Testis (tissue), 3 donors: Measurements from ENCODE around the gene MTRF1L. TPM values are rescaled to one million over a fixed set of nuclear protein-coding genes. Genes with fewer than 3 reads are reported as not detected.

Experiments
- DNase-seq: peaks from one replicate; pipeline ENCODE4 v3.0.0-alpha.2; 2019
- H3K27ac ChIP-seq, 2 donors: fragments of 200-600 bp; sonication (generic); one replicate each; pipeline ENCODE4 v1.5.1; 2019
- H3K27me3 ChIP-seq: fragments of 200-600 bp; sonication (generic); one replicate; pipeline ENCODE4 v1.5.1; 2019
- H3K36me3 ChIP-seq: fragments of 200-600 bp; sonication (generic); one replicate; pipeline ENCODE4 v1.5.1; 2017; ENCODE audit warnings: low read depth; ENCODE audit errors: missing control alignments
- H3K4me1 ChIP-seq: fragments of 200-600 bp; sonication (generic); one replicate; pipeline ENCODE4 v1.5.1; 2019
- H3K4me3 ChIP-seq, 2 donors: fragments of 200-600 bp; sonication (generic); one replicate each; pipeline ENCODE4 v1.5.1; 2017 to 2019
- H3K9me3 ChIP-seq: fragments of 200-600 bp; sonication (generic); one replicate; pipeline ENCODE4 v1.5.1; 2017
- POLR2A ChIP-seq: fragments of 450-650 bp; IDR thresholded peaks from one replicate; pipeline ENCODE4 v1.6.1; 2017; ENCODE audit warnings: antibody characterized with exemption, mild to moderate bottlenecking, moderate library complexity
- WGBS, 2 donors: methylation state at CpG; one replicate each; pipeline ENCODE4 v1.1.5; 2018; 5-methylcytosine and 5-hydroxymethylcytosine counted together
- intact Hi-C: fragments of 100-400 bp; cut with DNase I; formaldehyde crosslinking; loops from one replicate; pipeline ENCODE4 v1.15.1; 2023; ENCODE audit warnings: low total_unique reads
- polyA plus RNA-seq: library from polyadenylated mRNA; stranded (reverse); fragments of 350-450 nt; fragmentation: Illumina TruSeq; extraction: RNeasy Lipid Tissue Mini Kit (QIAGEN cat#74804); gene quantifications from one replicate; pipeline ENCODE4 v1.2.3, GENCODE V29; 2014; ENCODE audit warnings: low read depth, low replicate concordance; ENCODE audit not compliant: insufficient read depth
- total RNA-seq, 2 donors: library from RNA; depleted of rRNA; stranded (reverse); fragments of >200 nt; gene quantifications; one replicate each; pipeline ENCODE4 v1.2.3, GENCODE V29; 2016
- TF ChIP-seq, protein P1 (sequence below), 3 experiments: fragments of 450-650 bp in 2 of 3; fragments of 200-600 bp in 1 of 3; sonication (generic) in 1 of 3; IDR thresholded peaks; one replicate each; pipeline ENCODE4 v1.5.1; 2016 to 2019; ENCODE audit warnings: antibody characterized with exemption in 3 of 3, mild to moderate bottlenecking in 2 of 3, moderate library complexity in 1 of 3

The MTRF1L gene
- total and polyA plus RNA-seq, 3 donors from 2014 or later: 10.7 to 19.4 (median 18.4) TPM

DNA sequence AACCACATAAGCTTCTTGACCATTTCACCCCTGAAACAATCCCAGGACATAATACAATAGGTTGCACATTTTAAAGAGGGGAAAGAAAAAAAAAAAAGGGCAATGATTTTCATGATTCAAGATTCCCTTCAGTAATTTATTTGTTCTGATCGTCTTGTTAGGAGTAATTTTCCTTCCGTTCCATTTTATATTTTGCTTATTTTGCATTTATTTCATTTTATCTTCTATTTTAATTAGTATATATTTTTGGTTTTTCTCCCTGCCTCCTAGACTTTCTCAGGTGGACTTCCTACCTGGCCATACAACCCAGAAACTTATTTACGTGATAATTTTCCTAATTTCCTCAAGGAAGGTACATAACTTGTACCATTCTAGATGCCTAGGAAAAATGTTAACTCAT lies 52.3 kb downstream of the MTRF1L start:
- Histone ChIP-seq H3K36me3 (no peaks in the 10 kb centered on the region), H3K4me1 (no peaks in the 10 kb centered on the region), H3K27ac (no peak overlapping the region), H3K9me3 (no peaks in the 10 kb centered on the region), H3K4me3 (no peak overlapping the region), H3K27me3 (no peaks in the 10 kb centered on the region)
- TF ChIP-seq POLR2A: no peak
- TF ChIP-seq, protein P1, sequence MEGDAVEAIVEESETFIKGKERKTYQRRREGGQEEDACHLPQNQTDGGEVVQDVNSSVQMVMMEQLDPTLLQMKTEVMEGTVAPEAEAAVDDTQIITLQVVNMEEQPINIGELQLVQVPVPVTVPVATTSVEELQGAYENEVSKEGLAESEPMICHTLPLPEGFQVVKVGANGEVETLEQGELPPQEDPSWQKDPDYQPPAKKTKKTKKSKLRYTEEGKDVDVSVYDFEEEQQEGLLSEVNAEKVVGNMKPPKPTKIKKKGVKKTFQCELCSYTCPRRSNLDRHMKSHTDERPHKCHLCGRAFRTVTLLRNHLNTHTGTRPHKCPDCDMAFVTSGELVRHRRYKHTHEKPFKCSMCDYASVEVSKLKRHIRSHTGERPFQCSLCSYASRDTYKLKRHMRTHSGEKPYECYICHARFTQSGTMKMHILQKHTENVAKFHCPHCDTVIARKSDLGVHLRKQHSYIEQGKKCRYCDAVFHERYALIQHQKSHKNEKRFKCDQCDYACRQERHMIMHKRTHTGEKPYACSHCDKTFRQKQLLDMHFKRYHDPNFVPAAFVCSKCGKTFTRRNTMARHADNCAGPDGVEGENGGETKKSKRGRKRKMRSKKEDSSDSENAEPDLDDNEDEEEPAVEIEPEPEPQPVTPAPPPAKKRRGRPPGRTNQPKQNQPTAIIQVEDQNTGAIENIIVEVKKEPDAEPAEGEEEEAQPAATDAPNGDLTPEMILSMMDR (IDR thresholded peaks at IDR 0.05): no peak
- DNase-seq: no peak
- 83 to 96% methylated on average over 3 of the region's 3 CpGs for WGBS, 2 donors
- intact Hi-C loops: no loop called here

DNA sequence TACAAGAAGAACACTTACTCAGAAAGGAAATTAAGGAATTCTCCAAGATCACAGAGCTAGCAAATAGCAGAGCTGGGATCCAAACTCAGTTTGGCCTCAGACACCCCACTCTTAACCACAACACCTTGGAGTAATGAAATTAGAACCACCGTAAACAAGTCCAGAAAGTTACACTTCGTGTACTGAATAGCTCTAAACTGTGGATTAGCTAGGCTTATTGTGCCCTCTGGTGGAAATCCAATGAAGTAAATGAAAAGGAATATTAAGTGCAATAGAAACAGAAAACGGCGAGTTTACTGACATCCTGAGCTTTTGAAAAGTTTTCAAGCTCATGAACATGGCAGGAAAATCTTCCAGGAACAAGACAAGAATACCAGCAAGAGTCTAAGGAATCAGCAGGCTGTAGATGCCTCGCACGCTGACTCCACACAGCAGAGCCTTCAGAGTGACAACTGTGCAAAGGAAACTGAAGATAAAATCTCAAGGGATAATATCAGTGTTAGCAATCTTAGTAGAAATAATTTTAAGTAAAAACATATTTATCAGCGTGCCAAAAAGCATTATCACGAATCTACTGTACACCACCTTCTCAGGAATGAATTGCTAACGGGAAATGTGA lies 54.2 kb downstream of the MTRF1L start:
- Histone ChIP-seq H3K36me3 (no peaks in the 10 kb centered on the region), H3K27ac (no peak overlapping the region), H3K4me3 (no peak overlapping the region), H3K27me3 (no peaks in the 10 kb centered on the region), H3K9me3 (no peaks in the 10 kb centered on the region), H3K4me1 (no peaks in the 10 kb centered on the region)
- intact Hi-C loops: no loop called here
- no peak for DNase-seq
- 23% methylated on average over 9 of the region's 9 CpGs for WGBS, 2 donors
- TF ChIP-seq, protein P1 (IDR thresholded peaks at IDR 0.05): peak; percentile 21 to 50 (median 39)
- no peak for TF ChIP-seq POLR2A

DNA sequence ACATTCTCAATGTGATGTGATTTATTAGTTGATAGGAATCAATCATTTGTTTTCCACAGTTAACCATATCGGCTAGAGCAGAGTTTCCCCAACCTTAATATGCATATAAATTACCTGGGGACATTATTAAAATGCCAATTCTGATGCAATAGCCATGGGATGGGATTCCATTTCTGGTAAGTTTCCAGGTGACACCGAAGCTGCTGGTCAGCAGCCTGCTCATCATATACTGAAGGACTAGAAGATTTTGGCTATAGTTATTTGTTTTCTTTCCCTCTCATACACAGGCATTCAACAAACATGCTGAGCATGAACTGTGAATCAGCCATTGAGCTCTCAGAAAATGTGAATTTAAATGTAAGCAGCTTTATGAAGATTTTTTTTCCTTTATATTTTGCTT lies 55.5 kb downstream of the MTRF1L start:
- no peak overlapping the region for H3K4me3 ChIP-seq
- H3K9me3 ChIP-seq: no peaks in the 10 kb centered on the region
- DNase-seq: no peak
- H3K27ac ChIP-seq: no peak overlapping the region
- no peaks in the 10 kb centered on the region for H3K36me3 ChIP-seq
- intact Hi-C loops: no loop called here
- no peak for TF ChIP-seq POLR2A
- TF ChIP-seq, protein P1 (IDR thresholded peaks at IDR 0.05): no peak
- WGBS, 2 donors: 66 to 82% methylated on average over 2 of the region's 2 CpGs
- H3K4me1 ChIP-seq: no peaks in the 10 kb centered on the region
- H3K27me3 ChIP-seq: no peaks in the 10 kb centered on the region

GRCh38 chr6:152946484-152946883 lies 56.0 kb downstream of the MTRF1L start:
- DNase-seq: no peak
- H3K27ac ChIP-seq: no peak overlapping the region
- no peaks in the 10 kb centered on the region for H3K4me1 ChIP-seq
- H3K4me3 ChIP-seq: no peak overlapping the region
- intact Hi-C loops: no loop called here
- no peaks in the 10 kb centered on the region for H3K36me3 ChIP-seq
- no peak for TF ChIP-seq POLR2A
- TF ChIP-seq, protein P1 (IDR thresholded peaks at IDR 0.05): no peak
- no peaks in the 10 kb centered on the region for H3K27me3 ChIP-seq
- no peaks in the 10 kb centered on the region for H3K9me3 ChIP-seq
- WGBS, 2 donors: 91 to 92% methylated on average over 3 of the region's 3 CpGs

- Histone ChIP-seq H3K27ac (no peak overlapping the region), H3K4me3 (no peak overlapping the region), H3K9me3 (no peaks in the 10 kb centered on the region), H3K4me1 (no peaks in the 10 kb centered on the region), H3K27me3 (no peaks in the 10 kb centered on the region), H3K36me3 (no peaks in the 10 kb centered on the region)
- no peak for TF ChIP-seq POLR2A
- TF ChIP-seq, protein P1 (IDR thresholded peaks at IDR 0.05): no peak
- DNase-seq: no peak
- intact Hi-C loops: no loop called here
- 78 to 80% methylated on average over 2 of the region's 2 CpGs for WGBS, 2 donors
These were observed 59.1 kb downstream of the MTRF1L start for GRCh38 chr6:152943260-152943897.
